Measurements from ENCODE around the gene RAB34. TPM values are rescaled to one million over a fixed set of nuclear protein-coding genes. Genes with fewer than 3 reads are reported as not detected.
A peak's percentile ranks its signal among the peaks of the same experiment; 100 is the strongest.

RAB34 gene
- total RNA-seq, 1 experiment from 2014 or later = 189 TPM

DNA sequence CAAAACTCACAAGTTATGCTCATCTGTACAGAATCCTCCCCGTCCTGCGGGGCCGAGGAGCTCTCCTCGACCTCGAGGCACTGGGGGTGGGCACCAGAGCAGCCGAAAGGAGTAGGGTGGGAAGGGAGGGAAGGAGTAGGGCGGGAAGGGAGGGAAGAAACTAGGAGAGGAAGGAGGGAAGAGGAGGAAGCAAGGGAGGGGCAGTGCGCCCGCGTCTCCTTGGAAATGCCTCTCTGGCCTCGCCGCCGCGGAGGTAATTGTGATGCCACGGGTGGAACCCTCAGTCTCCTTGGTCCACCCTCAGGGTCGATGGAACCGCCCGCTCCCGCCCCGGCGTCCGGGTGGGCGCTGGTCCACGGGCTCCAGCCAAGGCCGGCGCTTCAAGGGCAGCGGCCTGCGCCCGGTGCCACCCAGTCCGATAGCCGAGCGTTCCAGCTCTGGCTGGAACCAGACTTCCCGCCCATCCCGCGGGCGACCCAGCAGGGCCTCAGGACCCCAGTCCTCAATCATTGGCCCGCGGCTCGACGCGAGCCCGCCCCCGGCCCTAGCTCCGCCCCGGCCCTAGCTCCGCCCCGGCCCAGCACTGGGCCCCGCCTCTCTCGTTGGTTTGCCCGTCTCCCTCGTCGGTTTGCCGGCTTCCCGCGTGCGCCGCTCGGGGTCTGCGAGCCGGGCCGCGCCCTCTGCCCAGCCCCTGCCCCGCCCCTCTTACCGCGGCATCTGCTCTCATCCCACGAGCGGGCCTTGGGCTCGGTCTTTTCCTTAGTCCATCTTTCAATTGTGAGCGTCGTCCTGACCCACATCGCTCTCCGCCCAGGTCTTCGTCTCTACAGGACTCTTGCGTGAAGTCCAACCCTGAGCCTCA lies 6.6 kb downstream of the RAB34 start:
- Mint-ChIP-seq H3K36me3 (ENCODE audit: insufficient read depth in 1 of 3, low read depth in 3 of 3) (peaks cover 23 to 42% (median 29%) of the 10 kb centered on the region in 3 experiments; a peak in 6 of 7 replicates), H3K27me3 (ENCODE audit: low read depth) (no peaks in the 10 kb centered on the region), H3K4me1 (peaks cover 28 to 43% of the 10 kb centered on the region in 2 experiments), H3K4me3 (peak overlapping the region; percentile 89 to 96), H3K27ac (peak overlapping the region; percentile 99 to 100 (median 99)), H3K9me3 (no peaks in the 10 kb centered on the region)
- Histone ChIP-seq H4K20me1 (ENCODE audit: control insufficient read depth, insufficient read depth, insufficient read length) (no peaks in the 10 kb centered on the region), H3K18ac (ENCODE audit: insufficient read length, low read depth, low read length) (peak overlapping the region; percentile 94), H3T11ph (ENCODE audit: low read length) (no peak overlapping the region), H3K79me1 (ENCODE audit: insufficient read depth, low read depth, low read length, poor library complexity, severe bottlenecking) (peaks cover 4% of the 10 kb centered on the region), H3K4me2 (ENCODE audit: insufficient read depth, insufficient read length, low read length) (peak overlapping the region; percentile 66), H4K8ac (replicated peaks; ENCODE audit: insufficient read length, low read depth, low read length) (no peak overlapping the region), H3K27ac (ENCODE audit: insufficient read length, low read depth, low read length) (peak overlapping the region; percentile 68), H3K14ac (ENCODE audit: insufficient read depth, low read length) (peak overlapping the region; percentile 94), H3K9me3 (ENCODE audit: control insufficient read depth, low read depth, low read length) (no peaks in the 10 kb centered on the region), H3K4me1 (ENCODE audit: insufficient read depth, low read length) (peaks cover 2% of the 10 kb centered on the region; the same call in 1 of the 2 replicates), H3K23me2 (ENCODE audit: insufficient read length, low read depth, low read length, poor library complexity, severe bottlenecking) (peaks cover 14% of the 10 kb centered on the region), H2BK120ac (ENCODE audit: low read depth, low read length, poor library complexity, severe bottlenecking) (no peak overlapping the region), H2BK12ac (ENCODE audit: insufficient read length, low read depth, low read length) (no peak overlapping the region), H2BK15ac (ENCODE audit: low read depth, low read length) (no peak overlapping the region), H3K23ac (ENCODE audit: insufficient read length, low read depth, low read length) (no peak overlapping the region), H3K79me2 (ENCODE audit: insufficient read depth, low read length) (peaks cover 1% of the 10 kb centered on the region; the same call in 1 of the 2 replicates), H4K91ac (ENCODE audit: insufficient read length, low read depth, low read length) (no peak overlapping the region), H2AFZ (ENCODE audit: low read length) (no peak overlapping the region), H2BK5ac (ENCODE audit: insufficient read length, low read length) (no peak overlapping the region), H2BK20ac (ENCODE audit: low read depth, low read length, poor library complexity, severe bottlenecking) (no peak overlapping the region), H3K4ac (ENCODE audit: low read depth, low read length) (no peak overlapping the region), H3K56ac (ENCODE audit: insufficient read length, low read depth, low read length) (no peak overlapping the region), H3K27me3 (ENCODE audit: insufficient read depth, low read length) (no peaks in the 10 kb centered on the region), H2AK5ac (ENCODE audit: insufficient read length, low read length) (no peak overlapping the region), H4K5ac (ENCODE audit: insufficient read length, low read depth, low read length) (peak overlapping the region; percentile 7), H3K9ac (ENCODE audit: extremely low read depth, insufficient read length, low read length) (peak overlapping the region; percentile 79)
- TF ChIP-seq CTCF (conservative IDR thresholded peaks at IDR 0.05) = no peak
- no CpG with 5 or more reads among the region's 74 CpGs for WGBS (ENCODE audit: extremely low coverage, insufficient read length, low lambda C conversion rate)
- peak; percentile 99 for DNase-seq

All from H9 (cell line).